A673 (cell line): ENCODE measurements around the gene DHCR24. TPM values are rescaled to one million over a fixed set of nuclear protein-coding genes. Genes with fewer than 3 reads are reported as not detected.

Source experiments
- BruUV-seq: library from RNA; stranded (reverse); fragments of 400-500 nt; replicated peaks from 2 replicates; lab custom pipeline; 2021; lab: Mats Ljungman, UMichigan
- CTCF ChIA-PET: fragments of 300-600 bp; sonication (Branson Sonifier 250); formaldehyde crosslinking; loops from one replicate; lab custom pipeline; 2022; ENCODE audit warnings: antibody characterized with exemption; lab: Charles Lee
- POLR2A ChIA-PET: fragments of 300-600 bp; sonication (Branson Sonifier 250); formaldehyde crosslinking; loops from one replicate; lab custom pipeline; 2022; ENCODE audit warnings: antibody characterized with exemption; ENCODE audit not compliant: low non-redundant PET; lab: Charles Lee
- DNase-seq: peaks from one replicate; pipeline ENCODE4 v3.0.0-alpha.2; 2015; ENCODE audit warnings: low spot score
- H3K27ac ChIP-seq: fragments of 200-600 bp; sonication (generic); 2 replicates; pipeline ENCODE4 v1.5.1; 2016; ENCODE audit warnings: mixed run types, low read depth, mild to moderate bottlenecking, mixed read lengths, antibody characterized with exemption, low read length; ENCODE audit not compliant: poor library complexity, severe bottlenecking
- H3K27me3 ChIP-seq: fragments of 200-600 bp; sonication (generic); replicated peaks from 2 replicates; pipeline ENCODE4 v1.6.1; 2017; ENCODE audit warnings: mixed run types, low read depth, mild to moderate bottlenecking, mixed read lengths, antibody characterized with exemption, low read length; ENCODE audit not compliant: insufficient read depth, poor library complexity
- H3K36me3 ChIP-seq: fragments of 200-600 bp; sonication (generic); 2 replicates; pipeline ENCODE4 v1.6.1; 2016; ENCODE audit warnings: mixed run types, mild to moderate bottlenecking, mixed read lengths, antibody characterized with exemption, low read length; ENCODE audit not compliant: insufficient read depth, poor library complexity, severe bottlenecking
- H3K4me1 ChIP-seq: fragments of 200-600 bp; sonication (generic); 2 replicates; pipeline ENCODE4 v1.6.1; 2017; ENCODE audit warnings: mixed run types, mild to moderate bottlenecking, mixed read lengths, antibody characterized with exemption, low read length; ENCODE audit not compliant: insufficient read depth, poor library complexity, severe bottlenecking
- H3K4me3 ChIP-seq: fragments of 200-600 bp; sonication (generic); 2 replicates; pipeline ENCODE4 v1.5.1; 2016; ENCODE audit warnings: low read depth, mixed run types, mild to moderate bottlenecking, mixed read lengths, low read length; ENCODE audit not compliant: poor library complexity, severe bottlenecking
- H3K9me3 ChIP-seq: fragments of 200-600 bp; sonication (generic); 2 replicates; pipeline ENCODE4 v1.6.1; 2016; ENCODE audit warnings: mixed run types, low read depth, mild to moderate bottlenecking, mixed read lengths, antibody characterized with exemption, low read length; ENCODE audit not compliant: poor library complexity, severe bottlenecking
- EZH2 ChIP-seq: fragments of 200-600 bp; sonication (generic); IDR thresholded peaks from 2 replicates; pipeline ENCODE4 v1.6.1; 2017; ENCODE audit warnings: borderline replicate concordance, low read depth, mild to moderate bottlenecking, mixed read lengths, antibody characterized with exemption, low read length; ENCODE audit not compliant: poor library complexity, severe bottlenecking
- intact Hi-C: fragments of 100-400 bp; cut with micrococcal nuclease; formaldehyde crosslinking; loops from one replicate; pipeline ENCODE4 v1.10.0; 2022; ENCODE audit not compliant: unreplicated experiment
- total RNA-seq: library from RNA; stranded (reverse); gene quantifications from 2 replicates; pipeline ENCODE4 v1.2.3, GENCODE V29; 2021
- TF ChIP-seq, protein P1 (sequence below): fragments of 300-800, 200-600 bp; sonication (generic); conservative IDR thresholded peaks from 2 replicates; pipeline ENCODE4 v1.5.1; 2017; ENCODE audit warnings: low read depth, mild to moderate bottlenecking, antibody characterized with exemption, low read length, moderate library complexity, mixed read lengths

The DHCR24 gene
- total RNA-seq, 1 experiment from 2014 or later, result 273 TPM

DNA sequence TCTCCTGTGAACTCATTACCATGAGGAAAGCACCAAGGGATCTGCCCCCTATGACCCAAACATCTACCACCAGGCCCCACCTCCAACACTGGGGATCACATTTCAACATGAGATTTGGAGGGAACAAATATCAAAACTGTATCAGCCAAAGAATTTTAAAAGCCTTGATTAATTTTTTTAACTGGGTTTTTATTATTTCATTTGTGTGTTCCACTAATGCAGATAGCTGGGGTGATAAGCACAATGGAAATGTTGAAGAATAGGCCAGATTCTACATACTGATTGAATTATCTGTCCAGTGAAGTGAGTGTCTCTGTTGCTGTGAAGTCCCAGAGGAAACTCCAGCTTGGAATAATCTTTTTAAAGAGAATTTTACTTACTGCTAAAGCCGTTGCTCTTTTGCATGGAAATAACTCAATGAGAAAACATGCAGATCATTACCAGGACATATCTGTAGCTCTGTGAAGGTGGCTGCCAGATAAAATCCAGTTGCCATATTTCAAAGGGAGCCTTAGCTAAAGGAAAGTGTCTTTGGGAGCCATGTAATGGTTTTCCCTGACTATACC is 44.4 kb upstream of the DHCR24 start:
- CTCF ChIA-PET, result interaction anchor here (0.5 kb wide), 1 partner anchor 251 kb away, joined by 3 read pairs; no protein-coding TSS in a partner anchor
- H3K4me3 ChIP-seq, result no peak overlapping the region
- intact Hi-C loops, result no loop called here
- no peak overlapping the region for H3K27ac ChIP-seq
- BruUV-seq, result no TSS peak
- POLR2A ChIA-PET, result no interaction called here
- DNase-seq, result no peak
- H3K36me3 ChIP-seq, result no peaks in the 10 kb centered on the region
- peaks cover 16% of the 10 kb centered on the region for H3K4me1 ChIP-seq
- H3K9me3 ChIP-seq, result no peaks in the 10 kb centered on the region
- TF ChIP-seq, protein P1, sequence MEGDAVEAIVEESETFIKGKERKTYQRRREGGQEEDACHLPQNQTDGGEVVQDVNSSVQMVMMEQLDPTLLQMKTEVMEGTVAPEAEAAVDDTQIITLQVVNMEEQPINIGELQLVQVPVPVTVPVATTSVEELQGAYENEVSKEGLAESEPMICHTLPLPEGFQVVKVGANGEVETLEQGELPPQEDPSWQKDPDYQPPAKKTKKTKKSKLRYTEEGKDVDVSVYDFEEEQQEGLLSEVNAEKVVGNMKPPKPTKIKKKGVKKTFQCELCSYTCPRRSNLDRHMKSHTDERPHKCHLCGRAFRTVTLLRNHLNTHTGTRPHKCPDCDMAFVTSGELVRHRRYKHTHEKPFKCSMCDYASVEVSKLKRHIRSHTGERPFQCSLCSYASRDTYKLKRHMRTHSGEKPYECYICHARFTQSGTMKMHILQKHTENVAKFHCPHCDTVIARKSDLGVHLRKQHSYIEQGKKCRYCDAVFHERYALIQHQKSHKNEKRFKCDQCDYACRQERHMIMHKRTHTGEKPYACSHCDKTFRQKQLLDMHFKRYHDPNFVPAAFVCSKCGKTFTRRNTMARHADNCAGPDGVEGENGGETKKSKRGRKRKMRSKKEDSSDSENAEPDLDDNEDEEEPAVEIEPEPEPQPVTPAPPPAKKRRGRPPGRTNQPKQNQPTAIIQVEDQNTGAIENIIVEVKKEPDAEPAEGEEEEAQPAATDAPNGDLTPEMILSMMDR, result no peak
- no peak for TF ChIP-seq EZH2
- H3K27me3 ChIP-seq, result no peaks in the 10 kb centered on the region

DNA sequence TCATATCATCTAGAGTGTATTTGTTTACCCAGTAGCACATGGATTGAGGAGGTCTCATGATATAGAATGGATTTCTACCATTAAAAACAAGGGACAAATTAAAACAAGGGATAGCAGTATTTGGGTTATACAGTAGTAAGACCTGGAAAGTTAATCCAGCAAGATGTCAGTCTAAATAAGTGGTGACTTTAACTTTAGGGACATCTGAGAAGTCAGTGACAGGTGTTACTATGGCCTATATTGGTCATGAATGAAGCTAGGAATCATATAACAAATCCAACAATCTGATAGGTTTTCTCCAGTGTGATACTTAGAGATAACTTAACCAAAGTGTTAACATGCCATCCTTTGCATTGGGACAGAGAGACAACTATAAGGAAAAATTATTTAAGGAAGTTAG is 42.7 kb upstream of the DHCR24 start:
- DNase-seq, result no peak
- CTCF ChIA-PET, result no interaction called here
- intact Hi-C loops, result no loop called here
- no peak overlapping the region for H3K27ac ChIP-seq
- no peak for TF ChIP-seq EZH2
- TF ChIP-seq, protein P1, result no peak
- H3K4me1 ChIP-seq, result peaks cover 16% of the 10 kb centered on the region
- H3K9me3 ChIP-seq, result no peaks in the 10 kb centered on the region
- no peaks in the 10 kb centered on the region for H3K27me3 ChIP-seq
- no TSS peak for BruUV-seq
- no peak overlapping the region for H3K4me3 ChIP-seq
- POLR2A ChIA-PET, result no interaction called here
- no peaks in the 10 kb centered on the region for H3K36me3 ChIP-seq

- CTCF ChIA-PET, result interaction anchor here (1.0 kb wide), 1 partner anchor 17 kb away, joined by 4 read pairs; no protein-coding TSS in a partner anchor
- Histone ChIP-seq H3K27me3 (no peaks in the 10 kb centered on the region), H3K4me1 (peaks cover 16% of the 10 kb centered on the region), H3K9me3 (no peaks in the 10 kb centered on the region), H3K36me3 (no peaks in the 10 kb centered on the region), H3K27ac (no peak overlapping the region), H3K4me3 (no peak overlapping the region)
- POLR2A ChIA-PET, result no interaction called here
- no peak for DNase-seq
- BruUV-seq, result no TSS peak
- TF ChIP-seq EZH2, result no peak
- TF ChIP-seq, protein P1, result no peak
- intact Hi-C loops, result no loop called here
Observed at GRCh38 chr1:54928327-54928726, 41.3 kb upstream of the DHCR24 start.
